ENCODE results near the gene RTN4R.
"Not testable (repeated sequence)": the region's sequence is repeated elsewhere in the genome, so short reads cannot be mapped to it uniquely, and the experiment has no call there.

RTN4R gene

DNA sequence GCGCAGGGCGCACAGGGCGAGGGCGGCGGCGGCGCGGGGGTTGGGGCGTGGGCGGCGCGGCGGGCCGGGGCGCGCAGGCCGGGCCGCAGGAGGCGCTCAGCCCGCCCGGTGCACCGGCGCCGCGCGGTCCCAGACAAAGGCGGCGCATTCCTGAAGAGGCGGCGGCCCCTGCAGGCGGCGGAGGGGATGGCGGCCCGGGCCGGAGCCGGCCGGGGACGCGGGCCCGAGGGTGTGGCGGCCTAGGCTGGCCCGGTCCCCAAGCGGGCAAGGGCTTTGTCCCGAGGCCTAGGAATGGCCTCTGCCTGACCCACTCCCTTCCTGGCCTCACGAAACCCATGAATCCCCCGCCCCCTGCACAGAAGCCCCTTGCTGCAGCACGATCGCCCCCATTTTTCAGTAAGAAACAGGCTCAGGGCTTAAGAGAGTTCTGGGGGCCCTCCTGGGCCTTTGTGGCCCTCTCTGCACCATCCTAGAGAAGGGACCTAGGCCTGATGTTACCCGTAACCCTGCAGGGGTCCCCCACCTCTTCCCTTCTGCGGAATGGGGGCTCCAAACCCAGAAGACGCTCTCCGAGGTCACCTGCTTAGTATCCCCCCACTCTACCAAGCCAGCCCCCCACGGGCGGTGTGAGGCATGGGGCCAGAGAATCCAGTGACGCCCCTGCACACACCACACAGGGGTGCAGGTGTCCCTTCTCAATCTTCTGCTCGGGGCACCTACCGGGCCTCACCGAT, at the start of gene RTN4R:
TSS of gene RTN4R (minus strand) at position 40 of the 734 bp plus-strand sequence. CDS start 226 bp downstream, outside the sequence.
- no peaks in the 10 kb centered on the region for H3K27me3 ChIP-seq (ENCODE audit: control insufficient read depth in 2 of 2, insufficient read depth in 2 of 2, low read length in 2 of 2)
- peak within 1 kb of the TSS; percentile 44 to 55 for H3K4me3 ChIP-seq (ENCODE audit: low read length in 2 of 2)
- H3K36me3 ChIP-seq (ENCODE audit: control insufficient read depth in 2 of 2, insufficient read depth in 2 of 2, low read length in 2 of 2): no peaks in the 10 kb centered on the region
- no peaks in the 10 kb centered on the region for H3K9me3 ChIP-seq (ENCODE audit: control insufficient read depth in 2 of 2, low read length in 2 of 2)
- H3K27ac ChIP-seq (ENCODE audit: low read depth in 2 of 2, low read length in 2 of 2): no peak within 1 kb of the TSS
- peaks cover 3 to 5% of the 10 kb centered on the region in 2 donors for H3K4me1 ChIP-seq (ENCODE audit: control insufficient read depth in 2 of 2, insufficient read depth in 2 of 2, low read length in 2 of 2)
- peak within 1 kb of the TSS; percentile 41 to 64 for H3K9ac ChIP-seq (ENCODE audit: low read depth in 1 of 2, low read length in 2 of 2)

GRCh38 chr22:20317402-20318042, 49.4 kb upstream of the RTN4R start:
- not testable (repeated sequence) for H3K4me3 ChIP-seq (ENCODE audit: low read length in 2 of 2); H3K36me3 ChIP-seq (ENCODE audit: control insufficient read depth in 2 of 2, insufficient read depth in 2 of 2, low read length in 2 of 2); H3K27me3 ChIP-seq (ENCODE audit: control insufficient read depth in 2 of 2, insufficient read depth in 2 of 2, low read length in 2 of 2); H3K9me3 ChIP-seq (ENCODE audit: control insufficient read depth in 2 of 2, low read length in 2 of 2); H3K9ac ChIP-seq (ENCODE audit: low read depth in 1 of 2, low read length in 2 of 2); H3K27ac ChIP-seq (ENCODE audit: low read depth in 2 of 2, low read length in 2 of 2)
- H3K4me1 ChIP-seq (ENCODE audit: control insufficient read depth in 2 of 2, insufficient read depth in 2 of 2, low read length in 2 of 2): peaks cover 10 to 18% of the 10 kb centered on the region in 2 donors

GRCh38 chr22:20316844-20317401, 48.8 kb upstream of the RTN4R start:
- no peaks in the 10 kb centered on the region for H3K36me3 ChIP-seq (ENCODE audit: control insufficient read depth in 2 of 2, insufficient read depth in 2 of 2, low read length in 2 of 2)
- H3K9ac ChIP-seq (ENCODE audit: low read depth in 1 of 2, low read length in 2 of 2): no peak overlapping the region
- peaks cover 10 to 18% of the 10 kb centered on the region in 2 donors for H3K4me1 ChIP-seq (ENCODE audit: control insufficient read depth in 2 of 2, insufficient read depth in 2 of 2, low read length in 2 of 2)
- no peaks in the 10 kb centered on the region for H3K9me3 ChIP-seq (ENCODE audit: control insufficient read depth in 2 of 2, low read length in 2 of 2)
- H3K27ac ChIP-seq (ENCODE audit: low read depth in 2 of 2, low read length in 2 of 2): no peak overlapping the region
- H3K27me3 ChIP-seq (ENCODE audit: control insufficient read depth in 2 of 2, insufficient read depth in 2 of 2, low read length in 2 of 2): no peaks in the 10 kb centered on the region
- H3K4me3 ChIP-seq (ENCODE audit: low read length in 2 of 2): no peak overlapping the region

DNA sequence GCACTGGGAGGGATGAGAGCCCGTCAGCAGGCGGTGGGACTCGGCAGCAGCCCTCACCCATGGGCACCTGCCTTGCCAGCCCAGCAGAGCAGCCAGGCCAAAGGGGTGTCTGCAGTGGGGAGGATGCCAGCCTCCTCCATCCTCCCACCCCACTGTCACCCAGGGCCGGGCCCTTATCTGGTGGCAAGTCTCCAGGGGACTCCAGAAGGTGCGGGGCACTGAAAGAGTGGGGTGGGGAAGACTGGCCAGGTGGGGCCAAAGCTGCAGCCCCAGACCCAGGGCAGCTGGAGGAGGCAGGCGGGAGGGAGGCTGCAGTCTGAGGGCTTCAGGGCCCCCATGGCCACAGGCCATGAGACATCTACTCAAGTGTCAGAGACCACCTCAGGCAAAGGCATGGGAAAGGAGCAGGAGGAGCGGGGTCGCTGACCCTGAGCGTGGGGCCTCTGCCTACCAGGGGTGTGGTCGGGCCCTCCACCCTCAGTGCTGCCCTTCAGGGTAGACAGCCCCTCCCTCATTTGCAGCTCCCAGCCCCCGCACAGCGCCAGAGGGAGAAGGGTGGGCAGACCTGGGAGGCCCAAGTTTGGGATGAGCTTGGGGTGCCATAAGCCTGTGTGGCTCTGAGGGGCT, 48.2 kb upstream of the RTN4R start:
- Histone ChIP-seq H3K9me3 (ENCODE audit: control insufficient read depth in 2 of 2, low read length in 2 of 2) (no peaks in the 10 kb centered on the region), H3K27ac (ENCODE audit: low read depth in 2 of 2, low read length in 2 of 2) (no peak overlapping the region), H3K36me3 (ENCODE audit: control insufficient read depth in 2 of 2, insufficient read depth in 2 of 2, low read length in 2 of 2) (no peaks in the 10 kb centered on the region), H3K4me1 (ENCODE audit: control insufficient read depth in 2 of 2, insufficient read depth in 2 of 2, low read length in 2 of 2) (peaks cover 10 to 18% of the 10 kb centered on the region in 2 donors), H3K27me3 (ENCODE audit: control insufficient read depth in 2 of 2, insufficient read depth in 2 of 2, low read length in 2 of 2) (no peaks in the 10 kb centered on the region), H3K4me3 (ENCODE audit: low read length in 2 of 2) (no peak overlapping the region), H3K9ac (ENCODE audit: low read depth in 1 of 2, low read length in 2 of 2) (no peak overlapping the region)

GRCh38 chr22:20315337-20316216, 47.5 kb upstream of the RTN4R start:
- Histone ChIP-seq H3K27ac (ENCODE audit: low read depth in 2 of 2, low read length in 2 of 2) (no peak overlapping the region), H3K4me1 (ENCODE audit: control insufficient read depth in 2 of 2, insufficient read depth in 2 of 2, low read length in 2 of 2) (peaks cover 5 to 14% of the 10 kb centered on the region in 2 donors), H3K9ac (ENCODE audit: low read depth in 1 of 2, low read length in 2 of 2) (no peak overlapping the region), H3K4me3 (ENCODE audit: low read length in 2 of 2) (no peak overlapping the region), H3K9me3 (ENCODE audit: control insufficient read depth in 2 of 2, low read length in 2 of 2) (no peaks in the 10 kb centered on the region), H3K27me3 (ENCODE audit: control insufficient read depth in 2 of 2, insufficient read depth in 2 of 2, low read length in 2 of 2) (no peaks in the 10 kb centered on the region), H3K36me3 (ENCODE audit: control insufficient read depth in 2 of 2, insufficient read depth in 2 of 2, low read length in 2 of 2) (no peaks in the 10 kb centered on the region)

DNA sequence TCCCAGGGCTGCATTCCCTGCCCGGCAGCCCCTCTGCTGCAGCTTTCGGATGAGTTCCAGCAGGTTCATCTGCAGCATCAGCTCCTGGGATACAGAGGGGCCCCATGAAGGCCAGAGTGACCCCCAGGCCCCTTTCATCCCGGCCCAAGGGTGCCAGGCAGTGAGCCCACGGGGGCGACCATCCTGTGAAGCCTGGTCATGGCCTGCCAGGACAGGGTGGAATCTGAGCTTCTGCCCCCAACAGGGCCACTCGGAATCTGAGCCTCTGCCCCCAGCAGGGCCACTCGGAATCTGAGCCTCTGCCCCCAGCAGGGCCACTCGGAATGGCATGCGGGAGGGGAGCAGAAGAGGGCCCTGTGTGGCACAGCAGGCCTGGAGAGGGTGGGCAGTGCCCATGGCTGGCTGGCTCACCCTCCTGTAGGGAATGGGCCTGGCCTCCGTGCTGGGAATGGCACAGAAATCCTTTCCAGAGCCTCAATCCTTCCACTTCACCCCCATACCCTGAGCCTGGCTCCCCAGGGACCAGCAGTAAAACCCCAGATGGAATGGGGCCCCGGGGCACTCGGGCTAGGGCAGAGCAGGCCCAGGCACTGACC, 46.7 kb upstream of the RTN4R start:
- not testable (repeated sequence) for H3K9me3 ChIP-seq (ENCODE audit: control insufficient read depth in 2 of 2, low read length in 2 of 2); H3K27me3 ChIP-seq (ENCODE audit: control insufficient read depth in 2 of 2, insufficient read depth in 2 of 2, low read length in 2 of 2); H3K4me3 ChIP-seq (ENCODE audit: low read length in 2 of 2); H3K9ac ChIP-seq (ENCODE audit: low read depth in 1 of 2, low read length in 2 of 2); H3K36me3 ChIP-seq (ENCODE audit: control insufficient read depth in 2 of 2, insufficient read depth in 2 of 2, low read length in 2 of 2); H3K27ac ChIP-seq (ENCODE audit: low read depth in 2 of 2, low read length in 2 of 2)
- H3K4me1 ChIP-seq (ENCODE audit: control insufficient read depth in 2 of 2, insufficient read depth in 2 of 2, low read length in 2 of 2): peaks cover 5 to 11% of the 10 kb centered on the region in 2 donors

DNA sequence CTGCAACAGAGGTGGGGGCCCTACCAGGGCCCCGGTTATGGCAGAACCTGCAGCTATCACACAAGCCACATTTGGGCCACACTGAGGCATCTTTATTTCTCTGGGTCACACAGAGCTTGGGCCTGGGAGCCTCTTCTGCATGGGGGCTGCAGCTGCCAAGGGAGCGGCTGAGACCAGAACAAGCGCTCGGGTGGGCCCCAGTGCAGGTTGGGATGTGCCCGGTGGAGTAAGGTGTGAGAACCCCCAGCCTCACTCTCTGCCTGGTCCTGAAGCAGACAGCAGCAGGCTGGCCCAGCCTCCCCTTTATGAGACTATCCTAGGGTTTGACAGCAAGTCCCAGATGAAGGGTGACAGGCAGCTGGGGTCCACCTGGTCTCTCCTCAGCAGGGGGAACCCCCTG, 46.1 kb upstream of the RTN4R start:
- not testable (repeated sequence) for H3K9me3 ChIP-seq (ENCODE audit: control insufficient read depth in 2 of 2, low read length in 2 of 2); H3K36me3 ChIP-seq (ENCODE audit: control insufficient read depth in 2 of 2, insufficient read depth in 2 of 2, low read length in 2 of 2); H3K4me1 ChIP-seq (ENCODE audit: control insufficient read depth in 2 of 2, insufficient read depth in 2 of 2, low read length in 2 of 2); H3K4me3 ChIP-seq (ENCODE audit: low read length in 2 of 2); H3K9ac ChIP-seq (ENCODE audit: low read depth in 1 of 2, low read length in 2 of 2); H3K27ac ChIP-seq (ENCODE audit: low read depth in 2 of 2, low read length in 2 of 2); H3K27me3 ChIP-seq (ENCODE audit: control insufficient read depth in 2 of 2, insufficient read depth in 2 of 2, low read length in 2 of 2)

GRCh38 chr22:20313306-20314077, 45.4 kb upstream of the RTN4R start:
- H3K27me3 ChIP-seq (ENCODE audit: control insufficient read depth in 2 of 2, insufficient read depth in 2 of 2, low read length in 2 of 2); H3K36me3 ChIP-seq (ENCODE audit: control insufficient read depth in 2 of 2, insufficient read depth in 2 of 2, low read length in 2 of 2); H3K4me1 ChIP-seq (ENCODE audit: control insufficient read depth in 2 of 2, insufficient read depth in 2 of 2, low read length in 2 of 2); H3K9ac ChIP-seq (ENCODE audit: low read depth in 1 of 2, low read length in 2 of 2); H3K4me3 ChIP-seq (ENCODE audit: low read length in 2 of 2); H3K27ac ChIP-seq (ENCODE audit: low read depth in 2 of 2, low read length in 2 of 2); H3K9me3 ChIP-seq (ENCODE audit: control insufficient read depth in 2 of 2, low read length in 2 of 2): not testable (repeated sequence)

Data from mucosa of rectum (tissue), 2 donors.